HG03097 (cell line): ENCODE data around the gene CTTN.

ENCODE experiments used
- ATAC-seq: cut with Tn5 transposase; IDR thresholded peaks from one replicate; pipeline ENCODE4 v1.9.1; 2021; ENCODE audit not compliant: unreplicated experiment, low FRiP score

The CTTN gene

GRCh38 chr11:70424765-70425344, 26.5 kb downstream of the CTTN start:
- no peak for ATAC-seq

DNA sequence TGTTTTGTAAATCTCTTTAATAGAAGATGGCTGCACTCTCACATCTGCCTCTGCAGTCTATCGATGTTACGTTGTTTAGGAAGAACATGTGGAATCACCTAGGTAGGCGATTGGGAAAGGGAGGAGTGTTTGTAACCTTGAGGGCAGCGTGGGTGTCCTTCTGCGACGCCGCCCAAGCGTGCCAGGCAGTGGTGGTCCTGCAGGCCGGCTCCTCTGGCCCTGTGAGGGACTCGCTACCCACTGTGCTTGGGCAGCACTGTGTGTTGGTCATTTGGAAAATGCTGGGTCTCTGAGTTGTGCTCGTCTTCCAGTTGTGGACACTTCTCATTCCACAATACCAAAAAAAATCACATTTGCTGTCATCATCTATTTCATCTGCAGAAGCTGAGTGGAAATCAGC, 29.1 kb downstream of the CTTN start:
- no peak for ATAC-seq

- ATAC-seq: no peak
Measured at GRCh38 chr11:70428701-70429427, 30.5 kb downstream of the CTTN start.

GRCh38 chr11:70429428-70429705, 31.0 kb downstream of the CTTN start:
- no peak for ATAC-seq

DNA sequence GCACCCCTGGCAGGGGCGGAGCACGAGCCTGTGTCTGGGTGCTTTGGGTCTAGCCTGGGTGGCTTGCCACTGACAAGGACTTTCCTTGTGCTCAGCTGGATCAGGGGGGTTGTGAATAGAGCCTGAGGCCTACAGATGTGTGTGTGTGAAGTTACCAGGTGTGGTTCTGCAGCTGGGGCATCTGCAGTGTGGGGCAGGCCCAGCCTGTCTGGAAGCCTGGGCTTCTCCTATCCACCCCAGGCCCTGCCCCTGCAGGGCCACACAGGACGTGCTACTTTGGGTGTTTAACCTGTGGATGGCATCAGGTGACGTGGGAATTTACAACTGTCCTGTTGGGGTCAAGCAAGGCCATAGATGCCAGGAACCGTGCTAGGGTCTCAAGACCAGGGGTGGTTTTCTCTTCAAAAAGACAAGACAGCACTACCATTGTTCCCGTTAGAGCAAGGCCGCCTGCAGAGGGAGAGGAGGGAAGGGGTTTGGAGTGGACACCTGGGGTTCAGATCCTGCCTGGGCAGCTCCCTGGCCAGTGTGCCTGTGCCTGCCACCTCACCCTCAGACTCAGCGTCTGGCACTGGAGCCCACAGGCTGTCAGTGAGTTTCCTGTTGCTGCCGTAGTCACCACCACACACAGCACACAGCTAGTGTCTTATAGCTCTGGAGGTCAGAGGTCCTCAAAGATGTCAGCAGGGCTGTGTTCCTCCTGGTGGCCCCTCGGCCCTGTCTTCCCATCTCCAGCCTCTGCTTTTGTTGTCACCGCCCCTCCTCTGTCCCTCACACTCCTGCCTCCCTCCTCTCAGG, 31.6 kb downstream of the CTTN start:
- ATAC-seq: no peak

DNA sequence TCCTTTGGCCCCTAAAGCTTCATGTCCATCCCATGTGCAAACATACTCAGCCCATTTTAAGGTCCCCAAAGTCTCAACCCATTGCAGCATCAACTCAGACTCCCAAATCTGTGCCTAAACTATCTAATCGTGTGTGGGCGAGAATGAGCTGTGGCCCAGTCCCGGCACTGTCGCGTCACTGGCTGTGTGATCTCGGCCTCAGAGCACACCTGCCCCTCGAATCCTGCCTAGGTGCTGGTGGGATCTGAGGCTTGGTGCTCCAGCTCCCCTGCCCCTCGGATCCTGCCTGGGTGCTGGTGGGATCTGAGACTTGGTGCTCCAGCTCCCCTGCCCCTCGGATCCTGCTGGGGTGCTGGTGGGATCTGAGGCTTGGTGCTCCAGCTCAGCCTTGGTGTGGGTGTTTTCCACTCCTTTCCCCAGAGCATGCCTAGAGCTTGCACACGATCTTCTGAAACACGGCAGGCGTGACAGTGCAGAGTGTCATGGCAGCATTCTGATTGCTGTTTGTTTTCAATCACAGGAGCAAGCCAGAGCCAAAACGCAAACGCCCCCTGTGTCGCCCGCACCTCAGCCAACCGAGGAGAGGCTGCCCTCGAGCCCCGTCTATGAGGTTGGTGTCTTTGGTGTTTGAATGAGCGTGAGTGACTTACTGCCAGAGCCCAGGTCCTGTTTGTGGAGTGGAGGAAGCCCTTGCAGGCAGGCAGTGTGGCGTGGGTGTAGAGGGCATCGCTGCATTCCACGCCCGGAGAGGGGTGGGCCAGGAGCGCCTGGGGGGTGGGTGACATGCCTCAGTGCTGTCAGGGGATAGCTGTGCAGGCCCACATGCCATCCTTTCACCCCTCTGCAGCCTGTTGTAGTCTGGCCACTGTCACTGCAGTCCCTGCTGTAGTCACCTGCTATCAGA, 32.6 kb downstream of the CTTN start:
- no peak for ATAC-seq

GRCh38 chr11:70431611-70432010, 33.3 kb downstream of the CTTN start:
- ATAC-seq: no peak

DNA sequence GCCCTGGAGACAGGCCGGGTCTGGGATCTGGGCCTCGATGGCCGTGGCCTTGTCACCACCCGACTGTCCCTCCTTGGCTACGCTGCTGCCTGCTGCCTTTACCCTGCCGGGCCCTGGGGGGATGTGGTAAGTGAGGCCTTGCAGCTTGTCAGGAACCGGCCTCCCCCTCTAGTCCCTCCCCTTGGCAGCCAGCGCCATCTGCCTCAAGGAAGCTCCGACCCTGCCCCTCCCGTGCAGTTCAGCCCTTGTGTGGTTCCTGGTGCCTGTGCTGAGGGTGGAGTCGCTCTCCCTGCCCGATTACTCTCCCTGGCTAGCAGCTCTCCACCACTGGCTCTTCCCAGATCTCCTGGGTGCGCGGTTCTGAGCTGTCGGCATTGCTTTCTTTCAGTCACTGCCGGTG, 33.7 kb downstream of the CTTN start:
- ATAC-seq: no peak

DNA sequence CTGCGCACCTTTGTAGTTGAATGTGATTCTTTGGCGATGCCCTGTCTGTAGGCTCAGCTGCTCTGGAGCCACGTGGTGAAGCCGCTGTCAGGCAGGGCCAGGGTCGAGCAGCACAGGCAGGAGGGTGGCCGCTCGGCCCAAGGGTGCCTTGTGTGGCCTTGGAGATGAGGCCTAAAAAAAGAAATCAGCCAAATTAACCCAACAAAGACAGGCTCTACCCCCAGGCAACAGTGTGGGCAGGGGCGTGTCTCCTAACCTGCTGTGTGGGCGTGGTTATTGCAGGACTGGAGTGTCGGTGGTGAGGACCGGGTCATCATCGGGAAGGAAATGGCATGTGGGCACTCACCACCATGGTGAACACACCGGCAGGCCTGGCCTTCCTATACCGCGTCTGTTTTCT, 34.3 kb downstream of the CTTN start:
- ATAC-seq: no peak

- no peak for ATAC-seq
Measured at GRCh38 chr11:70433038-70433437, 34.7 kb downstream of the CTTN start.

- no peak for ATAC-seq
Measured at GRCh38 chr11:70433526-70433925, 35.2 kb downstream of the CTTN start.

- ATAC-seq: no peak
Measured at GRCh38 chr11:70433966-70434812, 35.9 kb downstream of the CTTN start.

GRCh38 chr11:70434813-70435278, 36.5 kb downstream of the CTTN start:
- no peak for ATAC-seq

DNA sequence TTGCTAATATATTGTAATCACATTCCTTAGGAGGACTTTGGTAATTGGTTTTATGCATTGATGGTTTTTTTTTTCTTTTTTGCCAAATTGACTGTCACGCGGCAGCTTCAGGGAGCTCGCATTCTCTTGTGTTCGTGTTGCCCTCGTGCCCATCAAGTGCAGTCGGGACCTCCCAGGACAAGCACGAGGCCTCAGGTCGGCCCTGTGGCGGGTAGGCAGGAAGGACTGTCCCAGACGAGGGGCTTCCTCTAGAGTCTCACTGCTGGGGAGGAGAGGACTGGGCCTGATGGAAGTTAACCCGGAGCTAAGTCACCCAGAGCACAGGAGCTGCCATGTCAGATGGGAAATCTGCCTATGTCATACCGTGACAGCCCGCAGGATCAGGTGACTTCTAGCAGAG, 37.0 kb downstream of the CTTN start:
- ATAC-seq: no peak

DNA sequence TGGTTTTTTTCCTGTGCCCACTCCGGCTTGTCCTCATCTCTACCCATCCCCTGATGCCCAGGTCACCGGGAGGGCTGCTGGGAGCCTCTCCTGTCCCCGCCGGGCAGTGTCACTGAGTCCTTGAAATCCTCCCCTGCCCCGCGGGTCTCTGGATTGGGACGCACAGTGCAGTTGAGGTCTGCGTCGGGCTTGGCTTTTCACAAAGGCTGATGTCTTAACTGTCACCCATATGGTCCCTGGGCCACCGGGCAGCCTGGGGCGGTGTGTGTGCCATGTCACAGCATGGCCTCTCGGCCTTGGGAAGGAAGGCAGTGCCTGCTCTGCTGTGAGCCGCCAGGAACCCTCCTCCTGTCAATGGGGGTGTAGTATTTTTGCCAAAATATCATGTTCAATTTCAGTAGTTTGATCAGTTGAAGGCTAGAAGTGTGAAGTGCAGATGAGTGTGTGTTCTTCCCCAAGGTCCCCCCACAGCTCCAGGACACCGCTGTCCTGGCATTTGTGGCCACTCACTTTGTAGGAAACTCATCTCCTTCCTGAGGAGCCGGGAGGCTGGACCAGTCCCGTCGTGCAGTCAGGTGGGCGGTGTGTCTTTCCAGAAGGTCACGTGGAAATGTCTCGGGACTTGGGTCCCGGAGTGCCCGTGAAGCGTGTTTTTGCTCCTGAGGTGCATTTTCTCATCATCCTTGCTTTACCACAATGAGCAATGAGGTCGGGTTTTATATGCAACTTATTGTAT, 37.6 kb downstream of the CTTN start:
- ATAC-seq: no peak

GRCh38 chr11:70436501-70436860, 38.2 kb downstream of the CTTN start:
- ATAC-seq: no peak

DNA sequence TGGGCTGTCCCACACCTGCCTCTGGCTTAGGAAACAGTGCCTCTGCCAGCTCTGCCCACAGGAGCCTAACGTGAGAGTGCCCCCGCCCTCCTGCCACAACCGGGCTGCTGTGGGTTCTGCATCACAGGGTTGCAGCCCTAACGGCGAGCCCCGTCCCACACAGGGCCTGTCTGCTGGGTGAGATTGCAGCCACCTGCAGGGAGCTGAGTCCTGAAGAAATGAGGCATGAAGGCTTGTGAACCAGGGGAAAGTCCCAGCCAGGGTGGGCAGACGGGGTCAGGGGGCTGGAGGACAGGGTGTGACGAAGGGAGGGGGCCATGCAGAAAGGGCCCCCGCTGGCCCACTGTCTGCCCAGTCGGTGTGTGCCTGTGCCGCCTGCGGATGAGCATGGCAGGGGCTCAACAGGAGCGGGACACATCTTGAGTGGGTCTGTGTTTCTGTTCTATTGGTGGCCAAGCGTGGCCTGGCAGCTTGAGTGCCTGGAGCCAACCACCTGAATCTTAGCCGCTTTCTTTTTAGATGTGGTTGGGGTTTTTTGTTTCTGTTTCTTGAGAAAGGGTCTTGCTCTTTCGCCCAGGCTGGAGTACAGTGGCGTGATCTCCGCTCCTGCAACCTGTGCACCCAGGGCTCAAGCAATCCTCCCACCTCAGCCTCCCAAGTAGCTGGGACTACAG, 38.9 kb downstream of the CTTN start:
- no peak for ATAC-seq

DNA sequence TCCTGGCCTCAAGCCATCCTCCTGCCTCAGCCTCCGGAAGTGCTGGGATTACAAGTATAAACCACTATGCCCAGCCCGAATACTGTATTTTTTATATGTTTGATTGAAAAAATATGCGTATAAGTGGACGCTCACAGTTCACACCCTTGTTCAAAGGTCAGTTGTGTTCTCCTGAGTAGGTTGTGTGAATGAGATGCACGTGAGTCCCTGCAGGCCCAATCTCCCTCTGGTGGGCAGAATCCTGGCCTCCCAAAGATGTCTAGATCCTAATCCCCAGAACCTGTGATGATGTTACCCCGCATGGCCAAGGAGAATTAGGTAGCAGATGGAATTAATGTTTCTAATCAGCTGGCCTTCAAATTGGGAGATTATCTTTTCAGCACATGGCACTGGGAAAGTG, 41.9 kb downstream of the CTTN start:
- no peak for ATAC-seq

- ATAC-seq: no peak
Measured at GRCh38 chr11:70443773-70444030, 45.4 kb downstream of the CTTN start.
